ENCODE measurements around the gene CCDC82. TPM values are rescaled to one million over a fixed set of nuclear protein-coding genes. Genes with fewer than 3 reads are reported as not detected.

CCDC82 gene
- total and polyA plus RNA-seq, 9 donors: 14.8 to 31.8 (median 23.0) TPM

DNA sequence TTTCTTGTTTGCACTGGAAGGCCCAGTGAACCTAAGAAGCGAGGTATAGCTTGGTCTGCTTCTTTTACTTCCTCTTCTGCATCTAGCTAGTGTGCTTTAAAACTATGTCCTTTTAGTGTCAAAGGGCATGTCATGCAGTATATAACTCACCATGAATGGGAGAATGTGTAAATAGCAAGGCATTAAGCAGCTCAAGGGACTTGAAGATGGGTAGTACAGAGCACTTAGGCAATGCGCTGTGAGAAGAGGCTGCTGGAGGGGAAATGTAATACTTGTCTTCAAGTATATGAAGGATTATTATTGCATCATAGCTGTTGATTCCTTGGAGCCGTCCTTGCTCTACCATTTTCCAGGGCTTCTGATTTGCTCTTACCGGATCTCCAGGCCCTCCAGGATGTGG lies 54.3 kb downstream of the CCDC82 start:
- no peak for DNase-seq
- H3K27me3 ChIP-seq: no peaks in the 10 kb centered on the region
- H3K36me3 ChIP-seq: no peaks in the 10 kb centered on the region
- 93 to 95% (median 95%) methylated on average over 4 of the region's 4 CpGs for WGBS, 3 donors
- no peaks in the 10 kb centered on the region for H3K9me3 ChIP-seq
- TF ChIP-seq, protein P1, sequence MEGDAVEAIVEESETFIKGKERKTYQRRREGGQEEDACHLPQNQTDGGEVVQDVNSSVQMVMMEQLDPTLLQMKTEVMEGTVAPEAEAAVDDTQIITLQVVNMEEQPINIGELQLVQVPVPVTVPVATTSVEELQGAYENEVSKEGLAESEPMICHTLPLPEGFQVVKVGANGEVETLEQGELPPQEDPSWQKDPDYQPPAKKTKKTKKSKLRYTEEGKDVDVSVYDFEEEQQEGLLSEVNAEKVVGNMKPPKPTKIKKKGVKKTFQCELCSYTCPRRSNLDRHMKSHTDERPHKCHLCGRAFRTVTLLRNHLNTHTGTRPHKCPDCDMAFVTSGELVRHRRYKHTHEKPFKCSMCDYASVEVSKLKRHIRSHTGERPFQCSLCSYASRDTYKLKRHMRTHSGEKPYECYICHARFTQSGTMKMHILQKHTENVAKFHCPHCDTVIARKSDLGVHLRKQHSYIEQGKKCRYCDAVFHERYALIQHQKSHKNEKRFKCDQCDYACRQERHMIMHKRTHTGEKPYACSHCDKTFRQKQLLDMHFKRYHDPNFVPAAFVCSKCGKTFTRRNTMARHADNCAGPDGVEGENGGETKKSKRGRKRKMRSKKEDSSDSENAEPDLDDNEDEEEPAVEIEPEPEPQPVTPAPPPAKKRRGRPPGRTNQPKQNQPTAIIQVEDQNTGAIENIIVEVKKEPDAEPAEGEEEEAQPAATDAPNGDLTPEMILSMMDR (IDR thresholded peaks at IDR 0.05): no peak
- TF ChIP-seq POLR2A (IDR thresholded peaks at IDR 0.05): no peak
- TF ChIP-seq EP300 (IDR thresholded peaks at IDR 0.05): no peak
- H3K27ac ChIP-seq: no peak overlapping the region
- intact Hi-C loops (cut with DNase I): no loop called here
- no peak overlapping the region for H3K4me3 ChIP-seq
- H3K4me1 ChIP-seq (ENCODE audit: insufficient read depth): peaks cover 24% of the 10 kb centered on the region

DNA sequence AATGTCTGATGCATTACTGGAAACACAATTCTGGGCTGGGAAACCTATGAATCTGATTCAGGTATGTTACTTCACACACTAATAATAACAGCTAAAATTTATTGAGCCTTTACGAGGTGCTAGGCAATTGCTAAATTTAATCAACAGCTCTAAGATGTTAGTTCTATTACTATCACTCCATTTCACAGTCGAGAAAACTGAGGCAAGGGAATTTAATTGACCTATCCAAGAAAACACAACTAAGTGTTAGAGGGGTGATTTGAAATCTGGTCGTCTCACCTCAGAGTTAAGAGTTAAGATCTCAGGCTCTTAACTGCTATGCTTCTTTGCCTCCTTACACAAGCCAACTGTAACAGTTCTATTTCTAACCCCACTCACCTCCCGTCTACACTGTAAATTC lies 55.5 kb downstream of the CCDC82 start:
- no peaks in the 10 kb centered on the region for H3K9me3 ChIP-seq
- H3K27ac ChIP-seq: no peak overlapping the region
- intact Hi-C loops (cut with DNase I): no loop called here
- H3K4me1 ChIP-seq (ENCODE audit: insufficient read depth): peaks cover 16% of the 10 kb centered on the region
- TF ChIP-seq EP300 (IDR thresholded peaks at IDR 0.05) (no peak), POLR2A (IDR thresholded peaks at IDR 0.05) (no peak)
- TF ChIP-seq, protein P1 (IDR thresholded peaks at IDR 0.05): no peak
- 92 to 94% (median 93%) methylated on average over 4 of the region's 4 CpGs for WGBS, 3 donors
- DNase-seq: no peak
- no peak overlapping the region for H3K4me3 ChIP-seq
- H3K27me3 ChIP-seq: no peaks in the 10 kb centered on the region
- H3K36me3 ChIP-seq: no peaks in the 10 kb centered on the region

DNA sequence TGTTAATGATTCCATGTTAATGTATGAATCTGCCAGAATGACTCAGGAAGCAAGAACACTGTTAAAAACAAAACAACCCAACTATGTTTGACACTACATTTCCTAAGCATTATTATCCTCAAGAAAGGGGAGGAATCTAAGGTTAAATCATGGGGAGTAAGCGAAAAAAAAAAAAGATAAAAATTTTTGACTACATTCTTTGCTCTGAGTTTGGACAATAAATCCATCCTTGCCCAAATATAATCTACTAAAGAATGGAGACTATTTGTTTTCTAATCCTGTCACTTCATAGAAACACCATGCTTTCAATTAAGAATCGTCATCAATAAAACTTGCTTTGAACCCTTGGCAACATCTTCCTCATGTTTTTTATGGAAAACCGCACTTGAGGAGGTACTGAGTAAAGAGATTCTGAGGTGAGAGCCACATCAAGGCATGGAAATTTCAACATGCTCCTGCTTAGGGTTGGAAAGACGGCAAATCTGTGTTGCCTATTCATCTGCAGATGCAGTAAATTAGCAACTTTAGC lies 56.5 kb downstream of the CCDC82 start:
- no peaks in the 10 kb centered on the region for H3K36me3 ChIP-seq
- intact Hi-C loops (cut with DNase I): no loop called here
- H3K4me1 ChIP-seq (ENCODE audit: insufficient read depth): peaks cover 11% of the 10 kb centered on the region
- WGBS, 3 donors: 33 to 46% (median 41%) methylated on average over 4 of the region's 4 CpGs
- H3K4me3 ChIP-seq: no peak overlapping the region
- no peaks in the 10 kb centered on the region for H3K27me3 ChIP-seq
- TF ChIP-seq POLR2A (IDR thresholded peaks at IDR 0.05) (no peak), EP300 (IDR thresholded peaks at IDR 0.05) (no peak)
- TF ChIP-seq, protein P1 (IDR thresholded peaks at IDR 0.05): no peak
- H3K27ac ChIP-seq: peak overlapping the region in 1 of 2 donors; percentile 52
- no peaks in the 10 kb centered on the region for H3K9me3 ChIP-seq
- no peak for DNase-seq

DNA sequence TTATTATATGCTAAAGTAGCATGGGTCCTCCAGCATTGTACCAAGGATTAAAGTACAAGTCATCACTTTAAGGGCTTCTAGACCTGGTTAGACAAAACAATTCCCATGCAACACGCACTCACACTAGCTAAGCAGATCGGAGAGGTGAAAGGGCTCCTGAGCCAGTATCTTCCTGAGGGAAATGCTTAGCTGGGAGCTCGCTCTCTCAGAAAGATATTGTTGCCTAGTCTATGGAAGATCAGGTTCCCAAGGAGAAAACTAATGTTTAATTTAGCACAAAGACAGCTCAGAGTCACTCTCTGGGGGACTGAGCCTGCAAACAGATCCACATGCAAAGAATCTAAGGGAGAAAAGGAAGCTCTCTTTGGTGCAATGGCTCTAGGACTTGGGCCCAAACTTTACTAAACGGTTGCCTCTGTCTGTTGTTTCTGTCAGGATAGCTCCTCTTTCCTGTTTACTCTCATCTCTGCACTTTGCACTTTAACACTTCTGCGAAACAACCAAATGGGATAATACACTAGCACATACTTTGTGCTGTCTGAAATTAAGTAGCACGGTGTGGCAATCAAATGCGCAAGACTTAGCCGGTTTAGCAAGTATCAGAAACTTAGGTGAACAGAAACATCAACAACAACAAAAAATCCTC lies 57.5 kb downstream of the CCDC82 start:
- Histone ChIP-seq H3K27ac (peak overlapping the region in 1 of 2 donors; percentile 52), H3K27me3 (no peaks in the 10 kb centered on the region), H3K4me1 (ENCODE audit: insufficient read depth) (peaks cover 9% of the 10 kb centered on the region), H3K9me3 (no peaks in the 10 kb centered on the region), H3K4me3 (no peak overlapping the region), H3K36me3 (no peaks in the 10 kb centered on the region)
- TF ChIP-seq POLR2A (IDR thresholded peaks at IDR 0.05) (no peak), EP300 (IDR thresholded peaks at IDR 0.05) (no peak)
- TF ChIP-seq, protein P1 (IDR thresholded peaks at IDR 0.05): no peak
- DNase-seq: no peak
- WGBS, 3 donors: 19 to 44% (median 21%) methylated on average over 8 of the region's 8 CpGs
- intact Hi-C loops (cut with DNase I): no loop called here
